ENCODE measurements around the gene WAPL.
"Not testable (repeated sequence)": the region's sequence is repeated elsewhere in the genome, so short reads cannot be mapped to it uniquely, and the experiment has no call there.

WAPL gene

GRCh38 chr10:86391236-86391840, 130.3 kb downstream of the WAPL start:
- Histone ChIP-seq H4K20me1 (ENCODE audit: control insufficient read depth, insufficient read depth, low read depth, low read length) (no peaks in the 10 kb centered on the region), H3K9me3 (ENCODE audit: control insufficient read depth, insufficient read depth, low read length) (no peaks in the 10 kb centered on the region), H3K4me2 (ENCODE audit: low read length) (peak overlapping the region; percentile 96), H3K9me2 (replicated peaks; ENCODE audit: control insufficient read depth, low read length) (no peaks in the 10 kb centered on the region), H3K4me3 (ENCODE audit: low read length) (peak overlapping the region; percentile 84), H3K27me3 (ENCODE audit: control insufficient read depth, low read length) (no peaks in the 10 kb centered on the region), H3K36me3 (ENCODE audit: control insufficient read depth, low read length) (peaks cover 23% of the 10 kb centered on the region), H3K79me2 (ENCODE audit: control insufficient read depth, low read length) (peaks cover 20% of the 10 kb centered on the region), H3K4me1 (ENCODE audit: control insufficient read depth, low read length) (peaks cover 77% of the 10 kb centered on the region), H3F3A (ENCODE audit: control insufficient read depth, insufficient read depth) (0 out of 2 replicates have a peak, but pooled peaks cover 4% of the 10 kb centered on the region), H3K27ac (ENCODE audit: low read depth, low read length) (peak overlapping the region; percentile 84)
- TF ChIP-seq EZH2phosphoT487 (IDR thresholded peaks at IDR 0.05; ENCODE audit: borderline replicate concordance, low read length) (no peak), CTCF (IDR thresholded peaks at IDR 0.05; ENCODE audit: low read depth, low read length, poor library complexity, severe bottlenecking) (no peak)

- H3K4me3 ChIP-seq (ENCODE audit: low read length): peak overlapping the region; percentile 84
- H3K9me2 ChIP-seq (replicated peaks; ENCODE audit: control insufficient read depth, low read length): no peaks in the 10 kb centered on the region
- peaks cover 23% of the 10 kb centered on the region for H3K36me3 ChIP-seq (ENCODE audit: control insufficient read depth, low read length)
- peaks cover 20% of the 10 kb centered on the region for H3K79me2 ChIP-seq (ENCODE audit: control insufficient read depth, low read length)
- no peaks in the 10 kb centered on the region for H4K20me1 ChIP-seq (ENCODE audit: control insufficient read depth, insufficient read depth, low read depth, low read length)
- no peaks in the 10 kb centered on the region for H3K27me3 ChIP-seq (ENCODE audit: control insufficient read depth, low read length)
- H3K9me3 ChIP-seq (ENCODE audit: control insufficient read depth, insufficient read depth, low read length): no peaks in the 10 kb centered on the region
- peak overlapping the region; percentile 96 for H3K4me2 ChIP-seq (ENCODE audit: low read length)
- peak overlapping the region; percentile 84 for H3K27ac ChIP-seq (ENCODE audit: low read depth, low read length)
- peaks cover 81% of the 10 kb centered on the region for H3K4me1 ChIP-seq (ENCODE audit: control insufficient read depth, low read length)
- TF ChIP-seq EZH2phosphoT487 (IDR thresholded peaks at IDR 0.05; ENCODE audit: borderline replicate concordance, low read length): no peak
- no peak for TF ChIP-seq CTCF (IDR thresholded peaks at IDR 0.05; ENCODE audit: low read depth, low read length, poor library complexity, severe bottlenecking)
- peaks cover 6% of the 10 kb centered on the region; the same call in 1 of the 2 replicates for H3F3A ChIP-seq (ENCODE audit: control insufficient read depth, insufficient read depth)
Measured at GRCh38 chr10:86390337-86391120, 131.1 kb downstream of the WAPL start.

- Histone ChIP-seq H3K9me2 (replicated peaks; ENCODE audit: control insufficient read depth, low read length) (no peaks in the 10 kb centered on the region), H3F3A (ENCODE audit: control insufficient read depth, insufficient read depth) (peaks cover 13% of the 10 kb centered on the region), H4K20me1 (ENCODE audit: control insufficient read depth, insufficient read depth, low read depth, low read length) (no peaks in the 10 kb centered on the region), H3K27me3 (ENCODE audit: control insufficient read depth, low read length) (no peaks in the 10 kb centered on the region), H3K4me2 (ENCODE audit: low read length) (peak overlapping the region; percentile 96; the same call in 1 of the 2 replicates), H3K9me3 (ENCODE audit: control insufficient read depth, insufficient read depth, low read length) (no peaks in the 10 kb centered on the region), H3K4me3 (ENCODE audit: low read length) (no peak overlapping the region), H3K27ac (ENCODE audit: low read depth, low read length) (no peak overlapping the region), H3K4me1 (ENCODE audit: control insufficient read depth, low read length) (peaks cover 82% of the 10 kb centered on the region), H3K79me2 (ENCODE audit: control insufficient read depth, low read length) (peaks cover 20% of the 10 kb centered on the region), H3K36me3 (ENCODE audit: control insufficient read depth, low read length) (peaks cover 23% of the 10 kb centered on the region)
- TF ChIP-seq EZH2phosphoT487 (IDR thresholded peaks at IDR 0.05; ENCODE audit: borderline replicate concordance, low read length) (no peak), CTCF (IDR thresholded peaks at IDR 0.05; ENCODE audit: low read depth, low read length, poor library complexity, severe bottlenecking) (no peak)
Measured at GRCh38 chr10:86389441-86390193, 132.0 kb downstream of the WAPL start.

- not testable (repeated sequence) for H3K27me3 ChIP-seq (ENCODE audit: control insufficient read depth, low read length); H3K4me3 ChIP-seq (ENCODE audit: low read length); H4K20me1 ChIP-seq (ENCODE audit: control insufficient read depth, insufficient read depth, low read depth, low read length); H3K4me2 ChIP-seq (ENCODE audit: low read length); H3K27ac ChIP-seq (ENCODE audit: low read depth, low read length); H3K9me2 ChIP-seq (replicated peaks; ENCODE audit: control insufficient read depth, low read length); H3K9me3 ChIP-seq (ENCODE audit: control insufficient read depth, insufficient read depth, low read length)
- Histone ChIP-seq H3F3A (ENCODE audit: control insufficient read depth, insufficient read depth) (peaks cover 13% of the 10 kb centered on the region), H3K79me2 (ENCODE audit: control insufficient read depth, low read length) (peaks cover 20% of the 10 kb centered on the region), H3K36me3 (ENCODE audit: control insufficient read depth, low read length) (peaks cover 23% of the 10 kb centered on the region), H3K4me1 (ENCODE audit: control insufficient read depth, low read length) (peaks cover 82% of the 10 kb centered on the region)
Measured at GRCh38 chr10:86389109-86389440, 132.5 kb downstream of the WAPL start.

All from DOHH2 (cell line).